Duodenal mucosa (tissue), 2 donors: ENCODE data around the gene BEAN1.

Source experiments
- H3K27ac ChIP-seq: one replicate; pipeline ENCODE4 v1.7.0; 2013; ENCODE audit warnings: low read depth, low read length
- H3K27me3 ChIP-seq, 2 donors: one replicate each; pipeline ENCODE4 v1.7.0; 2013; ENCODE audit warnings: low read length in 2 of 2, control low read depth in 1 of 2; ENCODE audit not compliant: insufficient read depth in 2 of 2, control insufficient read depth in 1 of 2
- H3K36me3 ChIP-seq, 2 donors: one replicate each; pipeline ENCODE4 v1.7.0; 2013; ENCODE audit warnings: low read length in 2 of 2, control low read depth in 1 of 2; ENCODE audit not compliant: insufficient read depth in 2 of 2, control insufficient read depth in 1 of 2
- H3K4me1 ChIP-seq, 2 donors: one replicate each; pipeline ENCODE4 v1.7.0; 2013; ENCODE audit warnings: low read length in 2 of 2, control low read depth in 1 of 2; ENCODE audit not compliant: insufficient read depth in 2 of 2, control insufficient read depth in 1 of 2
- H3K4me3 ChIP-seq, 2 donors: one replicate each; pipeline ENCODE4 v1.7.0; 2013; ENCODE audit warnings: low read length in 2 of 2, low read depth in 1 of 2
- H3K9ac ChIP-seq, 2 donors: one replicate each; pipeline ENCODE4 v1.7.0; 2013; ENCODE audit warnings: low read length in 2 of 2, low read depth in 1 of 2
- H3K9me3 ChIP-seq, 2 donors: one replicate each; pipeline ENCODE4 v1.7.0; 2013; ENCODE audit warnings: low read length in 2 of 2, control low read depth in 1 of 2; ENCODE audit not compliant: control insufficient read depth in 1 of 2

BEAN1 gene

DNA sequence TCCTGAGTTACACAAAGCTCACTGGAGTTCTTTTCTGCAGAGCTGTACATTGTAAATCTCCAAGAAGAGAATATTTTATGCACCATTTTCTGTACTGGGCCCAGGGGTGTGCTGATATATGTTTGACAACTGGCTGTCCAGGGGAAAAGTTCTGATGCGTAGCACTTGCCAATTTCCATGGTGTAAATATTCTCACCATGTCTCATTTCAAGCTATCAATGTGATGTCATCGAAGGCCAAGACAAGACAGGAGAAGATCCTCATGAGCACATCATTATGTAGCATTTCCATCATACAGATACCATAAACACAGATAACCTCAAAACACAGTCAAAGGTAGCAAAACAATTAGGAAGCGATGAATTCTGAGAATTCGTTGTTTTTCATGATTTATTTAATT is 41.7 kb upstream of the BEAN1 start:
- no peaks in the 10 kb centered on the region for H3K36me3 ChIP-seq
- H3K9me3 ChIP-seq, result no peaks in the 10 kb centered on the region
- no peak overlapping the region for H3K9ac ChIP-seq
- no peak overlapping the region for H3K27ac ChIP-seq
- H3K27me3 ChIP-seq, result peaks cover 0 to 6% of the 10 kb centered on the region in 2 donors
- H3K4me1 ChIP-seq, result peaks cover 0 to 4% of the 10 kb centered on the region in 2 donors
- H3K4me3 ChIP-seq, result no peak overlapping the region

DNA sequence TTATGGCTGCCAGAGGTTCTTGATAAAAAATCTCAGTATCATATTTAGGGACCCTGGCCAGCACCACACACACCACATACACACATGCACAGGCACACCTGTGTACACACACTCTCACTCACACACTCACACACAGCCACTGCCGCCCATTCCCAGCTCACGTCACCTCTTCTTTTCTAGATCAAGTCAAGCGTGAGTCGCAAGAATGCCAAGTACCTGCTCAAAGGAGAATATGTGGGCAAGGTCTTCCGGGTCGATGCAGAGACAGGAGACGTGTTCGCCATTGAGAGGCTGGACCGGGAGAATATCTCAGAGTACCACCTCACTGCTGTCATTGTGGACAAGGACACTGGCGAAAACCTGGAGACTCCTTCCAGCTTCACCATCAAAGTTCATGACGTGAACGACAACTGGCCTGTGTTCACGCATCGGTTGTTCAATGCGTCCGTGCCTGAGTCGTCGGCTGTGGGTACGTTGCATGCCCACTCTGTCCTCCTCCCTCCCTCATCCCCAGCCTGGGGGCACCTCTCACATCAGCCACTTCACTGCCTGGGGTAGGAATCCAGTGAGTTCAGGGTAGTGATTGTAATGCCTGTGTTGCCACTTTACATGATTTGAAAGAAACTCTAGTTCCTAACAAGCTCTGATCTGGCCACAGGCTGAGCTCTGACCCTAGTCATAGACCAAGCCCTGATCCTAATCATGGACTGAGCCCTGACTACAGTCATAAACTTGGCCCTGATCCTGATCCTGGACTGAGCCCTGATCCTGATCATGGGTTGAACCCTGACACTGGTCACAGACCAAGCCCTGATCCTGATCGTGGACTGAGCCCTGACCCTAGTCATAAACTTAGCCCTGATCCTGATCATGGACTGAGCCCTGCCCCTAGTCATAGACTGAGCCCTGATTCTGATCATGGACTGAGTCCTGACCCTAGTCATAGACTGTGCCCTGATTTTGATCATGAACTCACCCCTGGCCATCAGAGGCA is 40.2 kb upstream of the BEAN1 start:
- no peak overlapping the region for H3K27ac ChIP-seq
- no peaks in the 10 kb centered on the region for H3K9me3 ChIP-seq
- no peaks in the 10 kb centered on the region for H3K36me3 ChIP-seq
- H3K4me1 ChIP-seq, result peaks cover 0 to 4% of the 10 kb centered on the region in 2 donors
- no peak overlapping the region for H3K4me3 ChIP-seq
- peaks cover 0 to 6% of the 10 kb centered on the region in 2 donors for H3K27me3 ChIP-seq
- no peak overlapping the region for H3K9ac ChIP-seq

DNA sequence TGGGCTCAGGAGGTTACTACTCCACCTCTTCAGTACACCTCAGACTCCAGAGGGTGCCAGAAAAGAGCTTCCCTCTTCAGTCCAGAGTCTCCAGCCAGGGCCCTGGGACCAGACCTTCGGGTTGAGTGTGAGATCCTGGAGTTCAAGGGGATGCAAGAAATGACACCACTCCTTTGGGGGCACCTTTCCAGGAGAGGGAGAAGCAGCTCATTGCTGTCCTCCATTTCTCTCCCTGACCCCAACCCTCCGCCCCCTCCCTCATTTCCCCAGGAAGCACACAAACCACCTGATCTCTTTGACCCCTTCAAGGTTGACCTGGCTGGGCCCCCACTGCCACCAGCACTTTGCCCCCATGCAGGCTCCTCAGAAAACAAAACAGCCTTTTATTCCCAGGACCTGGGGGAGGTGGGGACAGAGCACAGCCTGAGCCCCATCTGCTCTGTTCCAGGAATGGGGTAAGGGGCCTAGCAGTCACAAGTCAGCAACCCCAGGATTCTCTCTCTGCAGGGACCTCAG is 39.2 kb upstream of the BEAN1 start:
- no peak overlapping the region for H3K4me3 ChIP-seq
- H3K27ac ChIP-seq, result no peak overlapping the region
- H3K9ac ChIP-seq, result no peak overlapping the region
- peaks cover 0 to 4% of the 10 kb centered on the region in 2 donors for H3K4me1 ChIP-seq
- no peaks in the 10 kb centered on the region for H3K36me3 ChIP-seq
- no peaks in the 10 kb centered on the region for H3K9me3 ChIP-seq
- peaks cover 0 to 6% of the 10 kb centered on the region in 2 donors for H3K27me3 ChIP-seq

DNA sequence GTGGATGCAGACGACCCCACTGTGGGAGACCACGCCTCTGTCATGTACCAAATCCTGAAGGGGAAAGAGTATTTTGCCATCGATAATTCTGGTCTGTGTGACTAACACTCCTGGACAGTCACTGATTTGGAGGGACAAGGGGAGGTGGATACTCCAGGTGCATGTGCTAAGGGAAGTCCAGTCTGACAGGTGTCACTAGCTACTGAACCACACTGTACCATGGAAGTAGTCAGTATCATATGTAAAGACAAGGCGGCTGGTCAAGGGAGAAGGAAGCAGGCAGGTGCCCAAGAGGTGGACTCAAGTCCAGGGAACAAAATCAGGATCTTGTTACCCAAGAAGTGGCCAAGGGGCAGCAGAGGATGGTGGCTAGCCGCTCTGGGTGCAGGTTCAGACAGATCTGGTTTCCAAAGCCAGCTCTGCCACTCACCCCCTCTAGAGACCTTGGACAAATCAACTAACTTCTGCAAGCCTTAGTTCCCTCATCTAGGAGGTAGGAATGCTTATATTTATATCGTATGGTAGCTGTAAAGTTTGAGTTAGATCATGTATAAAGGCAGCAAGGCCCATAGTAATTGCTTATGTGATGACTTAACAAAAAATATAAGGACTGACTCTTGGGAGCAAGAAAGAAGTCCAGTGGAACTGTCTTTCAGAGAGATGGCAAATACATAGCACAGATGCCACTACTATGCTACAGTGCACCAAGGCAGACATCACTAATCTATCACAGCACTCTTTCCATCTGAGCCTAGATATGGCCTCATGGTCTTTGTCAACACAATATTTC is 38.5 kb upstream of the BEAN1 start:
- H3K27me3 ChIP-seq, result peaks cover 0 to 6% of the 10 kb centered on the region in 2 donors
- H3K9me3 ChIP-seq, result no peaks in the 10 kb centered on the region
- H3K4me3 ChIP-seq, result no peak overlapping the region
- H3K9ac ChIP-seq, result no peak overlapping the region
- no peak overlapping the region for H3K27ac ChIP-seq
- H3K4me1 ChIP-seq, result peaks cover 0 to 4% of the 10 kb centered on the region in 2 donors
- H3K36me3 ChIP-seq, result no peaks in the 10 kb centered on the region

DNA sequence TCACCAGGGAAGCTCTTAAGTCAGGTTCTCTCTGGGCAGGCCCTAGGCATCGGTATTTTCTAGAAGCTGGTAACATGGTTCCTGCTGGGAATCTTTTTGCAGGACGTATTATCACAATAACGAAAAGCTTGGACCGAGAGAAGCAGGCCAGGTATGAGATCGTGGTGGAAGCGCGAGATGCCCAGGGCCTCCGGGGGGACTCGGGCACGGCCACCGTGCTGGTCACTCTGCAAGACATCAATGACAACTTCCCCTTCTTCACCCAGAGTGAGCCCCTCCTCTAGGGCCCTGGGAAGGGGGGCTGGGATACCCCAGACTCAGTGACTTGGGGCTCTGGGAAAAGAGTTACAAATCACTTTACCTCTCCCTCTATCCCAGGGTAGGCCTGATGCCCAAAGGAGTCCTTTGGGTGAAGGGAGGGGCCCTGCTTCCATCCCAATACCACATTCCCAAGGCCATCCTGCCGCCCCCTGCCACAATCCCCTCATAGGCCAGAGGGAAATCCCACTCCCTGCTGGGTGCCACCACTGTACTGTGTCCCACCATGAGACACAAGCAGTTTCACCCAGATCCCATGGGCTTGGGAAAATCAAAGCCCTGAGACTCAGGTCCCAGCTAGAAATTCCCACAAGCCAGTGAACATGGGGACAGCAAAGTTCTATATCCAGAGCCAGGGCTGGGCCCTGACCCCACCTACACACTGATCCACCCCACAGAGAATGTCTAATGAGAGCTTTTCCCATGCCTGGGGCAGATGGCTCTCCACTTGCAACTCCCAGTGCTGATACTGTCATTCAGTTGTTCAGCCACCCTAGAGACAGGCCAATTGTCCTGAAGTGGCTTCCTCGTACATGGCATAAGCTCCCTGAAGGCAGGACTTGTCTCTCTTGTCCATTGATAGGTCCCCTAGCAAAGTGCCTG is 37.6 kb upstream of the BEAN1 start:
- Histone ChIP-seq H3K4me1 (peaks cover 0 to 4% of the 10 kb centered on the region in 2 donors), H3K36me3 (no peaks in the 10 kb centered on the region), H3K9me3 (no peaks in the 10 kb centered on the region), H3K4me3 (no peak overlapping the region), H3K9ac (no peak overlapping the region), H3K27me3 (peaks cover 0 to 6% of the 10 kb centered on the region in 2 donors), H3K27ac (no peak overlapping the region)

DNA sequence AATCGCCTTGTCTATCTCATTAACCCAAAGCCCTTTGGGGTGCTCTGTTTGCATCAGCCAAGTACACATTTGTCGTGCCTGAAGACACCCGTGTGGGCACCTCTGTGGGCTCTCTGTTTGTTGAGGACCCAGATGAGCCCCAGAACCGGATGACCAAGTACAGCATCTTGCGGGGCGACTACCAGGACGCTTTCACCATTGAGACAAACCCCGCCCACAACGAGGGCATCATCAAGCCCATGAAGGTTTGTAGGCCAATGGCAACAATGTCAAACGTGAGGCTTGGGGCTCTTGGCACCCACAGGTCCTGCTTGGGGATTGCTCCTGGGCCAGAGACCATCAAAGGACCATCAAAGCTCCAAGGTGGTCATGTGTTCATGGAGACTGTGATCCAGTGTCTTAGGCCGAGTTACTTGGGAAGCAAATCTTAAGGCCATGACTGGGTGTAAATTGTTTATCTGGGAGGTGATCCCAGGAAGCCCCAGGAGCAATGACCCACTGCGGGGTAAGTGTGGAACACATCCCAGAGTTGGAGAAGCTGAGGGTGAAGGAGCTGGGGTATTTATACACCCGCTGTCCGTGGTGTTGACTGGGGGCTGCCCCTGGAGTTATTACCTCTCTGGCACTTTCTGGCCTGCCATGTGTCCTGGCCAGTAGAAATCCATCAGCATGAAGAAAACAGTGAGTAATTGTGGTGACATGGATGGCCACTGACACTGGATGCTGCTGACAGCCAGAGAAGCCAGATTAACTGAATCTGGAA is 36.6 kb upstream of the BEAN1 start:
- Histone ChIP-seq H3K4me3 (no peak overlapping the region), H3K9me3 (no peaks in the 10 kb centered on the region), H3K9ac (no peak overlapping the region), H3K36me3 (no peaks in the 10 kb centered on the region), H3K27me3 (peaks cover 0 to 6% of the 10 kb centered on the region in 2 donors), H3K27ac (no peak overlapping the region), H3K4me1 (peaks cover 0 to 4% of the 10 kb centered on the region in 2 donors)

DNA sequence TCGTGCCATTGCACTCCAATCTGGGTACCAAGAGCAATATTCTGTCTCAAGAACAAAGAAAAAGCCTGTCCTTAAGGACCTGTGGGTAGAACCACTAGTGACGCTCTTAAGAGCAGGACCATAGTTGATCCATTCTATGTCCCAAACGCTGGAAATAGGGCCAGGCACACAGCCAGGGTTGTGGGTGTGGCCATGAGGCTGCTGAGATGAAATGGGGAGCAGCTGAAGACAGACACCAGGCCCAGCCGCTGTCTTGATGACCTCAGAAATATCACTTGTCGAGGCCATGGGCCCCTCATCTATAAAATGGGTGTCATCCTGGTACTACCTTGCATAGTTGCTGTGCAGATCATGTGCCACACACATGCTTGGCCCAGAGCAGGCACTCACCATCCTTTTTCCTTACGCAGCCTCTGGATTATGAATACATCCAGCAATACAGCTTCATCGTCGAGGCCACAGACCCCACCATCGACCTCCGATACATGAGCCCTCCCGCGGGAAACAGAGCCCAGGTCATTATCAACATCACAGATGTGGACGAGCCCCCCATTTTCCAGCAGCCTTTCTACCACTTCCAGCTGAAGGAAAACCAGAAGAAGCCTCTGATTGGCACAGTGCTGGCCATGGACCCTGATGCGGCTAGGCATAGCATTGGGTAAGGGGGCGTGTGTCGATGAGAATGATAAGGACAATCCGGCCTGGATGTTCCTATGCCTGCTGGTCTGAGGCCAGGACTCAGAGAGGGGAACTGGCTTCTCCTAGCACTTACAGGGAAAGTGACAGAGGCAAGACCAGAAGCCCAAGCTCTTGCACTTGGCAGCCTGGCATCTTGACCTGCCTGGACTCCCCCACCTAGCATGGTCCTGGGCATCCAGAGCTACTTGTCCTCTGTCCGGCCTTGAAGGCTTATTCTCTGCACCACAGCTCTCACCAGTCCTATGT is 35.1 kb upstream of the BEAN1 start:
- H3K36me3 ChIP-seq, result no peaks in the 10 kb centered on the region
- H3K4me1 ChIP-seq, result peaks cover 0 to 3% of the 10 kb centered on the region in 2 donors
- H3K27me3 ChIP-seq, result peaks cover 0 to 4% of the 10 kb centered on the region in 2 donors
- no peak overlapping the region for H3K27ac ChIP-seq
- H3K9ac ChIP-seq, result no peak overlapping the region
- no peaks in the 10 kb centered on the region for H3K9me3 ChIP-seq
- H3K4me3 ChIP-seq, result no peak overlapping the region

DNA sequence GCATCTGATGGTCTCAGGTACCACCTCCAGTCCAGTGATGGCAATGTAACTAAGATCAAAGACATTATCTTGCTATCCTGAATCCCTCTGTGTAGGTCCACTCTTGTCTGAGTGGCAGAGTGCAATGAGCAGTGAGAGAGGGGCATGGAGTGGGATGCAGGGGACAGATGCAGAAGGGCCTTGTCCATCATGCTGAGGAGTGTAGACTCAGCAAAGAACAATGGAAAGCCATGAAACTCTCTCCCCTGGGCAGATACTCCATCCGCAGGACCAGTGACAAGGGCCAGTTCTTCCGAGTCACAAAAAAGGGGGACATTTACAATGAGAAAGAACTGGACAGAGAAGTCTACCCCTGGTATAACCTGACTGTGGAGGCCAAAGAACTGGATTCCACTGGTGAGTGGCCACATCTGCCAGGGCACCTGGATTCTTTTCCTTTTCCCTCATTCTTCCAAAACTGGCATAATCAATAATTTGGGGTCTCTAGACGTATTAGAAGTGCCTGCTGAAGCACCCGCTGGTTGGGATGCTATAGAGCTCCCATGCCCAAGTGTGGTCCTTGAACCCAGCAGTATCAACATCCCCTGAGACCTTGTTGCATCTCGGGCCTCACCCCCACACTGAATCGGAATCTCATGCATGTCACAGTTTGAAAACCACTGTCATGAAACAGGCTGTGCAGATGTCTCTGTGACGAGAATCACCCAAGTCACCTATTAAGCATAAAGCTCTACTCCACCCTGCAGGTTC is 31.1 kb upstream of the BEAN1 start:
- H3K9ac ChIP-seq, result no peak overlapping the region
- no peaks in the 10 kb centered on the region for H3K9me3 ChIP-seq
- no peaks in the 10 kb centered on the region for H3K4me1 ChIP-seq
- no peaks in the 10 kb centered on the region for H3K36me3 ChIP-seq
- H3K27ac ChIP-seq, result no peak overlapping the region
- no peak overlapping the region for H3K4me3 ChIP-seq
- no peaks in the 10 kb centered on the region for H3K27me3 ChIP-seq
